Type B pancreatic cell (in vitro differentiated cells): ENCODE results near the gene PRKG1. TPM values are rescaled to one million over a fixed set of nuclear protein-coding genes. Genes with fewer than 3 reads are reported as not detected.

Experiments
- DNase-seq: peaks from one replicate; pipeline ENCODE4 v3.0.0; 2021; ENCODE audit warnings: mixed read lengths; ENCODE audit not compliant: unreplicated experiment; ENCODE audit errors: extremely low spot score
- H3K27ac Mint-ChIP-seq: 2 replicates; pipeline ENCODE4 v1.8.0; 2021; ENCODE audit warnings: mild to moderate bottlenecking, mixed read lengths
- H3K27me3 Mint-ChIP-seq: 2 replicates; pipeline ENCODE4 v1.8.0; 2021; ENCODE audit warnings: mixed read lengths
- H3K36me3 Mint-ChIP-seq: 2 replicates; pipeline ENCODE4 v1.8.0; 2021; ENCODE audit warnings: mixed read lengths
- H3K4me1 Mint-ChIP-seq: one replicate; pipeline ENCODE4 v1.8.0; 2021; ENCODE audit warnings: mixed read lengths; ENCODE audit not compliant: unreplicated experiment
- H3K4me3 Mint-ChIP-seq: 2 replicates; pipeline ENCODE4 v1.8.0; 2021; ENCODE audit warnings: mild to moderate bottlenecking, mixed read lengths
- H3K9me3 Mint-ChIP-seq: 2 replicates; pipeline ENCODE4 v1.8.0; 2021; ENCODE audit warnings: mixed read lengths
- CTCF ChIP-seq: fragments of 200-600 bp; sonication (generic); conservative IDR thresholded peaks from 2 replicates; pipeline ENCODE4 v1.5.0; 2021; ENCODE audit warnings: antibody characterized with exemption, mild to moderate bottlenecking
- total RNA-seq: library from RNA; stranded (reverse); gene quantifications from 2 replicates; pipeline ENCODE4 v1.2.1, GENCODE V29; 2021; ENCODE audit warnings: low replicate concordance

PRKG1 gene
- total RNA-seq, 1 donor from 2014 or later, result 12.3 TPM

GRCh38 chr10:52208365-52208764 is 1134.1 kb downstream of the PRKG1 start:
- H3K27ac Mint-ChIP-seq, result no peak overlapping the region
- peaks cover 10% of the 10 kb centered on the region for H3K4me1 Mint-ChIP-seq
- DNase-seq, result no peak
- H3K36me3 Mint-ChIP-seq, result no peaks in the 10 kb centered on the region
- no peak for TF ChIP-seq CTCF
- H3K27me3 Mint-ChIP-seq, result no peaks in the 10 kb centered on the region
- peaks cover 4% of the 10 kb centered on the region for H3K9me3 Mint-ChIP-seq
- no peak overlapping the region for H3K4me3 Mint-ChIP-seq

- DNase-seq, result no peak
- no peak overlapping the region for H3K27ac Mint-ChIP-seq
- no peaks in the 10 kb centered on the region for H3K27me3 Mint-ChIP-seq
- no peak for TF ChIP-seq CTCF
- peaks cover 4% of the 10 kb centered on the region for H3K9me3 Mint-ChIP-seq
- peaks cover 13% of the 10 kb centered on the region for H3K4me1 Mint-ChIP-seq
- no peaks in the 10 kb centered on the region for H3K36me3 Mint-ChIP-seq
- H3K4me3 Mint-ChIP-seq, result no peak overlapping the region
Measured at GRCh38 chr10:52210161-52210560, 1135.9 kb downstream of the PRKG1 start.

- H3K27ac Mint-ChIP-seq, result no peak overlapping the region
Measured at GRCh38 chr10:52212062-52212461, 1137.8 kb downstream of the PRKG1 start.

GRCh38 chr10:52212802-52213201 is 1138.5 kb downstream of the PRKG1 start:
- Mint-ChIP-seq H3K27ac (peak overlapping the region; percentile 16), H3K4me3 (no peak overlapping the region), H3K27me3 (no peaks in the 10 kb centered on the region), H3K4me1 (peaks cover 29% of the 10 kb centered on the region), H3K9me3 (no peaks in the 10 kb centered on the region), H3K36me3 (no peaks in the 10 kb centered on the region)
- TF ChIP-seq CTCF, result no peak
- DNase-seq, result no peak

More at GRCh38 chr10:52212062-52212461, 1137.8 kb downstream of the PRKG1 start:
- no peaks in the 10 kb centered on the region for H3K36me3 Mint-ChIP-seq
- no peak overlapping the region for H3K4me3 Mint-ChIP-seq
- no peaks in the 10 kb centered on the region for H3K27me3 Mint-ChIP-seq
- no peak for TF ChIP-seq CTCF
- no peaks in the 10 kb centered on the region for H3K9me3 Mint-ChIP-seq
- peaks cover 29% of the 10 kb centered on the region for H3K4me1 Mint-ChIP-seq
- no peak for DNase-seq

- Mint-ChIP-seq H3K27ac (no peak overlapping the region), H3K4me3 (no peak overlapping the region), H3K36me3 (no peaks in the 10 kb centered on the region), H3K27me3 (no peaks in the 10 kb centered on the region), H3K4me1 (peaks cover 24% of the 10 kb centered on the region), H3K9me3 (no peaks in the 10 kb centered on the region)
- no peak for DNase-seq
- TF ChIP-seq CTCF, result no peak
Measured at GRCh38 chr10:52213321-52213752, 1139.0 kb downstream of the PRKG1 start.
